Stimulated activated CD8-positive, alpha-beta memory T cell treated with anti-CD3 and anti-CD28 coated beads, Interleukin-4, amount 100 ng/mL, for 24 hours (primary cell): ENCODE data around the gene NFATC4.

Experiments used
- DNase-seq: peaks from one replicate; pipeline ENCODE4 v3.0.0-alpha.2; 2020; ENCODE audit warnings: low read depth

NFATC4 gene

GRCh38 chr14:24389226-24389848 is 21.4 kb downstream of the NFATC4 start:
- no peak for DNase-seq

DNA sequence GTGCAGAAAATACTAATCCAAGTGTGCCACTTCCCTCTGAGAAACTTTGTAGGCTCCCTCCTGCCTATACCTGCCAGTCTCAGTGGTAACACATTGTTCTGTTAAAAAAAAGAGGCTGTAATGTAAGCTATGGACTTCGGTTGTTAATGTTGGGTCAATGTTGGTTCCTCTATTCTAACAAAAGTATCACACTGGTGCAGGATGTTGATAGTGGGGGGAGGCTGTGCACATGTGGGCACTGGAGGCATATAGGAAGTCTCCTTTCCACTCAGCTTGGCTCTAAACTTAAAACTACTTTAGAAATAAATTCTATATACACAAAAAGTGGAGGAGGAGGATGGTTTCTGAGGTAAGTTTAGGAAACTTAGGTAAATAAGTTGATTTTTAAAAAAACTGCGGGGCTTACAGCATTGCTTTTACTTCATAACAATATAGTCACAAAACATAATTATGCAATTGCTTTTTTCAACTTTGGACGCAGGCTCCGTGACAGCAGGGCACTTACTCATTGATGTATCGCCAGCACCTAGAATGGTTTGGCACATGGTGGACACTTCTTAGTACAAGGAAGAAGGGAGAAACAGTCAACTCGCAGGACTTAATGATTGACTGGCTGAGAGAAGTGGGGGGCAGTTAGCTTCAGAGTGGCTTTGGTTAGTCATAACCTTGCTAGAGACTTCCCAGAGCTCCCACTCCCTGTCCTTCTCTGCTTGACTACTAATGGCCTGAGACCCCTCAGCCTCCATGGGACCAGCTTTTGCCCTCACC is 22.9 kb downstream of the NFATC4 start:
- no peak for DNase-seq

DNA sequence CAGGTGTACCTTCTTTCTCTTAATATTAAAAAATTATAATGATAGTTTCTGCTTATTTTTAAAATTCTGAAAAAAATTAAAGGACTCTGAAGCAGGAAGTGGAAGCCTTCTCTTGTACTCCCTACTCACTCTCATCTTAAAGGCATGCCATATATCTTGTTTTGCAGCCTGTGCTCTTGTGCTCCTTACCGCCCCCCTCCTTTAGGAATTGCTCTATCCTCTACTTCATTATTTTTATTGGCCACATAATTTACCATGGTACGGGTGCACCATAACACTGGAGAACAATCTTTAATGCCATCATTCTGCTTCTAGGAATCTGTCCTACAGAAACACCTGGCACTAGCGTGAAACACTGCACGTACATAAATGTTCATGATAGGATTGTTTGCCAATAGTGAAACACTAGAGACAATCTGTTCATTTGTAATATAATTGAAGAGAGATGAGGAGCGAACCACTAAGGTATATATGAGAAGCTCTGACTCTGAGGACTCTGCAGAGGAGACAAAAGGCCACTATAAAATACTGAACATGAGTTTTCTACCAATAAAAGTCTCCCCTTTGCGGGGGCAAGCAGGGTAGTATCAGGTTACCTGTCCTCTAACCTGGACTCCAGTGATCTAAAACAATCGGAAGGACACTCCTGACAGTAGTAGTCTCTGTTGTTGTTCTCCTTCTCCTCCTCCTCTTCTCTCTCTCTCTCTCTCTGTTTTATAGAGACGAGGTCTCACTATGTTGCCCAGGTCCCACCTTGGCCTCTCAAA is 24.5 kb downstream of the NFATC4 start:
- no peak for DNase-seq

- no peak for DNase-seq
Measured at GRCh38 chr14:24394275-24394674, 26.3 kb downstream of the NFATC4 start.

GRCh38 chr14:24395609-24396582 is 27.9 kb downstream of the NFATC4 start:
- no peak for DNase-seq

GRCh38 chr14:24397639-24398292 is 29.8 kb downstream of the NFATC4 start:
- no peak for DNase-seq

DNA sequence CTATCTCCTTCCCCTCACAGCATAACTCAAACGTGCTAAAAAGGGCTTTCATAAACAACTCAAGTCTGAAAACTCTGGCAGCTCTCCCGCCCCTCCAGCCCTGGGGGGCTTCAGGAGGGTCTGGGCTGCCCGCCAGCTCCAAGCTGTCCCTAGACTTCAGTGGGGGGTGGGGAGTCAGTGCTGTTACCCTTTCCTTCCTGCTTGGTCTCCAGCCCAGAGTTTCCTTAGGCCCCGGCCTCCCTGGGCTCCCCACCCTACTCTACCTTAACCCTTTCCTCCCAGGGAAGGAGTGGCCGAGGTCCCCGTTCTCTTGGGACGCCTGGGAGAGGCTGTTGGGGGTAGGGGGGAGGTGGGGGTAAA is 30.3 kb downstream of the NFATC4 start:
- no peak for DNase-seq

DNA sequence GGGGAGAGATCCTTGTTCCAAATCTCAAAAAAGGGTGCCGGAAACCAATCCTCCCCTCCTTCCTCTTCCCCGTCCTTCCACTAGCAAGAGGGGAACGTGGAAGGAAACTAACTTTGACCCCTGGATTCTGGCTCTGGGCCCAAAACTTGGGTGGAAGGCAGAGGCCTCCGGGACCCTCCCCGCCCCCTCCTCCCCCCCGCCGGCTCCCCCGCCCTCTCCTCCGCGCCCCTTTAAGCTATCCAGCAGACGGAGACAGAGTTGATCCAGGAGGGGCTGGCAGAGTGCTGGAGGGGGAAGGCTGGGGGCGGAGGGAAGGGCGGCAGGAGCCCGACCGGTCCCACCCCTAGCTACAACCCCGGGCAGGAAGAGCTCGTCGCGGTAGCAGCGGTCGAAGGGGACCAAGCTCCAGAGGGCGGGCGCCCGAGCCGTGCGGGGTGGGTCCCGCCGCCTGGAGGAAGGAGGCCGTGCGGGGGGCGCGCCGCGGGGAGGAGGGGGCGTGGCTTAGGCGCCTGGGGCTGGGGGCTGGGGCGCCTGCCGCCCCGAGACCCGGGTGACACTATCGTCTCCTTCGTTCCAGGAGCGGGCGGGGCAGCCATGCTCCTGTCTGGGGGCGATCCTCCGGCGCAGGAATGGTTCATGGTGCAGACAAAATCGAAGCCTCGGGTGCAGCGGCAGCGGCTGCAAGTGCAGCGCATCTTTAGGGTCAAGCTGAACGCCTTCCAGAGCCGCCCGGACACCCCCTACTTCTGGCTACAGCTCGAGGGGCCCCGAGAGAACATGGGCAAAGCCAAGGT is 30.9 kb downstream of the NFATC4 start, which contains the start of gene NYNRIN:
NYNRIN (plus strand) TSS at position 351 of the 794 bp plus-strand sequence; CDS start at position 595, 244 bp downstream.
- peak; percentile 11 for DNase-seq

- DNase-seq: no peak
Measured at GRCh38 chr14:24399447-24399822, 31.5 kb downstream of the NFATC4 start.

DNA sequence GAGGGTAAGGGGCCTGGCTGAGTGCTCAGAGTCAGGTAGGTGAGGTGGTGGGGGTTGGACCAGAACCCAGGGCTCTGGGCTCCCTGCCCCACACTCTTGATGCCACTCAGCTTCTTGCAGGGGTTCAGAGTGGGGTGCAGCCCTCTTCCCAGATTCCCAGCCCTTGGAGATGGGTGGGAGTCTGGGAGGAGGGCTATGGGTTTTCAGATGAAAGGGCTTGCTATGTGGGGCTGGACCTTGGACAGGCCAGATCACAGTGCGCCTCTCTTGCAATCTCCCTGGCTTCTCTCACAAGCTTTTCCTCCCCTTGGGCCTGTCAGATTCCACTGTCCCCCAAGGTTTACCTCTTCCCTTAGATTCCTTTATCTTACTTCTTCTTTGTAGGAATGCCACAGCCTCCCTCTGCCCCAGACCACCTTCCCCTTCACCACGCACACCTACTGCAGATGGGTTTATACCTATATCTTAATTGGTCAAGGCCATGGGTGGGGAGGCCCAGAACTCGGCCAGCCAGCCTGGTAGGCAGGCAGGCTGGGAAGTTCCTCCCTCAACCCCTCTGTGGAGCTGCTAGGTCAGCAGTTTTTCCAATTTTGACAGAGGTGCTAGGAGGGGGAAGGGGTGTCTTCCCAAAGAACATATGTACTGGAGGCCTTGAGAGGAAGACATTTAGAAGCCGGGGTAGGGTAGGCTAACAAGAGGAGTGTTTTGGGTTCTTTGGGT is 32.2 kb downstream of the NFATC4 start:
- DNase-seq: no peak

DNA sequence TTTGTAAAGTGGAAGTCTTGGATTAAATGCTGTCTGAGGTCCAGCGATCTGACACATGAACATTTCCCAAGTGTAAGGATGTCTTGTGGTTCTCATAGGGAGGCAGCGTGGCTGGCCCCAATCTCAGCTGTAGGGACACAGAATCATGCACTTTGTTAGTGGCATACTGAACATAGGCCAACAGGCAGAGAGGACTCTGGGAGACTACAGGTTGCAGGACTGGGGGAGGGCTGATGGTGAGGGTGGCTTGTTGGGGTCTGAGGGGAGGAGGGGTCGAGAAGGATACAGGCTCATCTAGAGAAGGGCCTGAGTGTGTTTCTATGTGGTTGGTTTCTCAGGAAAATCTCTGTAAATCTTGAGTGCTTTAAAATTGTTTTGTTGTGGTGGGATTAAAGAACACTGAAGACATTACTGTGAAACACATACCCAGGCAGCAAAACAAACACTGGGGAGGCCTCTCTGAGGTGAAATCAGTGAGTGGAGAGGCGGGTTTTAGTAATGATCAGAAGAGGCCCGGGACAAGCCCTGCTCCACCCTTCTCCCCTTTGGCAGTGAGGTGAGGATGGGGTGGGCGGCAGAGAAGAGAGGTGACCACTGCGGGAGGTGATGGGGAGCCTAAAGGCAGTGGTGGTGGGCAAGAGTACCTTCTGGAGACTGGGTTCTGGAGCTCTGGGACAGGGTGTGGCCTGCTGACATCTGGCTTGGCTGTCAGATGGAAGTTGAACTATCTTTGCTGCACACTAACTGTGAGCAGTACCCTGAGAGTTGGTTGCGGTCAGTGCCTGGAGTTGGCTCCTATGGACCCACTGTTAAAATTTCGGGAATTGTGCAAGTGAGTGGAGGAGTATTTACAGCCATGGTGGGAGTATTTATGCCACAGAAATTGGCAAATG is 34.1 kb downstream of the NFATC4 start:
- no peak for DNase-seq

DNA sequence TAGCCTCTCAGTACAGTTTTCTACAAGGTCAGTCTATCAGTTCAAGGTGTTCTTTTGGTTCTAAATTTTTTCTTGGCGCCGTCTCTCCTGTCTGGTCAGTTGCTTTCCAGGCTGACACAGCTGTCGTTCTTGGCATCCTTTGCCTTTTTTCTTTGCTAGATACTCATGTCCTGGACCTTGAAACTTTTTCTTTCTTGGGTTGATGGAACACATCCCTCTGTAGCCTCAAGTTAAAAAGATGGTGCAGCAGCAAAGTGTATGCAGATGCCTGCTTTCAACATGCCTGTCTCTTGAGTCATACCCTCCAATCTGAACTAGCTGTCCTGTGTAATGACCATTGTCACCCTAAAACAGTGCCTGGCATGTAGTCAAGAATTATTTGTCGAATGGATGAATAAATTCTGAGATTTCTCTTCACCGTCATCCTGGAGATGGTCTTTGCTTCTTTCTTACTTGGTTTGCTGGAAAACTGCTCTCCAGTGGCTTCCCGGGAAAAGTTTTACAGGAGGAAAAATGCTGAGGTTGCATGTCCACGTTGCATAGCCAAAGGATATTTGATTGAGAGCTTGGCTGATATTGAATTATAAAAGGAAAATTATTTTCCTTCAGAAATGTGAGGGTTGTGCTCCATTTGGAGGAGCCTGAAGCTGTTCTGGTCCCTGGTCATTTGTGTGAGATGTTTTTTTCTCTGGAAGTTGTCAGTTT is 35.5 kb downstream of the NFATC4 start:
- DNase-seq: no peak

- no peak for DNase-seq
Measured at GRCh38 chr14:24404814-24405213, 36.8 kb downstream of the NFATC4 start.

- no peak for DNase-seq
Measured at GRCh38 chr14:24406416-24406815, 38.4 kb downstream of the NFATC4 start.

GRCh38 chr14:24407608-24408325 is 39.8 kb downstream of the NFATC4 start:
- DNase-seq: no peak

DNA sequence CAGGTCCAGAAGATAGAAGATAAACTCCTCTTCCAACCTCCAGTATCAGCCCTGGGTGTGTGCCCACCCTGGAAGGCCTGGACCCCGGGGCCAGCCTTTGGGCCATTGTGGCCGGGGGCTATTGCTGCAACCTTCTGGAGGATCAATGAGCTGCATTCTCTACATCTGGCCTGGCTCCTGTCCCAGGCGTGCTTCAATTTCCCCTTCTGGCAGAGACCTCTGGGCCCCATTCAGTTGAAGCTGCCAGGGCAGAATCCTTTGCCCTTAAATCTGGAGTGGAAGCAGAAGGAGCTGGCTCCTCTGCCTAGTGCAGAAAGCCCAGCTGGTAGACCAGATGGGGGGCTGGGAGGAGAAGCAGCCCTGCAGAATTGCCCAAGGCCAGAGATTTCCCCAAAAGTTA is 40.8 kb downstream of the NFATC4 start:
- DNase-seq: no peak

DNA sequence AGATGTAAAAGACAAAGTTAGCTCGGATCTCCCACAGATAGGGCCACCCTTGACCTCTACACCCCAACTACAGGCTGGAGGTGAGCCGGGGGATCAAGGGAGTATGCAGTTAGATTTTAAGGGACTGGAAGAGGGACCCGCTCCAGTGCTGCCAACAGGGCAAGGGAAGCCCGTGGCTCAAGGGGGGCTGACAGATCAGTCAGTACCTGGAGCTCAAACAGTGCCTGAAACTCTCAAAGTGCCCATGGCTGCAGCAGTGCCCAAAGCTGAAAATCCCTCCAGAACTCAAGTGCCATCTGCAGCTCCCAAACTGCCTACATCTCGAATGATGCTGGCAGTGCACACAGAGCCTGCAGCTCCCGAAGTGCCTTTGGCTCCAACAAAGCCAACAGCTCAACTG is 41.2 kb downstream of the NFATC4 start:
- DNase-seq: no peak
